H4 (cell line): ENCODE data around the gene MYH10. TPM values are rescaled to one million over a fixed set of nuclear protein-coding genes. Genes with fewer than 3 reads are reported as not detected.
"Not testable (repeated sequence)": the region's sequence is repeated elsewhere in the genome, so short reads cannot be mapped to it uniquely, and the experiment has no call there.

Source experiments
- DNase-seq: peaks from one replicate; pipeline ENCODE4 v3.0.0-alpha.2; 2015; ENCODE audit warnings: low spot score
- total RNA-seq: library from RNA; depleted of rRNA; stranded (reverse); fragments of >200 nt; shearing (Covaris generic); gene quantifications from 2 replicates; pipeline ENCODE4 v1.2.3, GENCODE V29; 2014

Gene MYH10
- total RNA-seq, 1 experiment from 2014 or later = 21.1 TPM

- peak; percentile 3 for DNase-seq
Observed at GRCh38 chr17:8556074-8556473, 74.5 kb downstream of the MYH10 start.

GRCh38 chr17:8555062-8555461 is 75.5 kb downstream of the MYH10 start:
- DNase-seq = no peak

- no peak for DNase-seq
Observed at GRCh38 chr17:8552577-8553320, 77.8 kb downstream of the MYH10 start.

- peak; percentile 91 for DNase-seq
Observed at GRCh38 chr17:8542599-8543502, 87.7 kb downstream of the MYH10 start.

GRCh38 chr17:8539976-8540375 is 90.5 kb downstream of the MYH10 start:
- DNase-seq = not testable (repeated sequence)

GRCh38 chr17:8537734-8538133 is 92.8 kb downstream of the MYH10 start:
- no peak for DNase-seq

GRCh38 chr17:8534498-8535188 is 95.9 kb downstream of the MYH10 start:
- no peak for DNase-seq

GRCh38 chr17:8532021-8532420 is 98.5 kb downstream of the MYH10 start:
- no peak for DNase-seq

GRCh38 chr17:8522577-8522976 is 107.9 kb downstream of the MYH10 start:
- no peak for DNase-seq

- no peak for DNase-seq
Observed at GRCh38 chr17:8520981-8521380, 109.5 kb downstream of the MYH10 start.

GRCh38 chr17:8518850-8519249 is 111.7 kb downstream of the MYH10 start:
- DNase-seq = no peak

GRCh38 chr17:8518326-8518725 is 112.2 kb downstream of the MYH10 start:
- DNase-seq = no peak

- no peak for DNase-seq
Observed at GRCh38 chr17:8514801-8515200, 115.7 kb downstream of the MYH10 start.

- DNase-seq = no peak
Observed at GRCh38 chr17:8506145-8506544, 124.4 kb downstream of the MYH10 start.

GRCh38 chr17:8504460-8505207 is 125.9 kb downstream of the MYH10 start:
- DNase-seq = no peak

- DNase-seq = no peak
Observed at GRCh38 chr17:8503807-8504206, 126.7 kb downstream of the MYH10 start.

- DNase-seq = no peak
Observed at GRCh38 chr17:8503368-8503767, 127.2 kb downstream of the MYH10 start.

GRCh38 chr17:8502126-8502525 is 128.4 kb downstream of the MYH10 start:
- DNase-seq = no peak

- DNase-seq = no peak
Observed at GRCh38 chr17:8500609-8501008, 129.9 kb downstream of the MYH10 start.

GRCh38 chr17:8499614-8500013 is 130.9 kb downstream of the MYH10 start:
- DNase-seq = no peak

- no peak for DNase-seq
Observed at GRCh38 chr17:8499171-8499570, 131.4 kb downstream of the MYH10 start.

- DNase-seq = no peak
Observed at GRCh38 chr17:8496081-8496480, 134.4 kb downstream of the MYH10 start.
